SU-DHL-6 (cell line): ENCODE results near the gene SLC46A3.
"Not testable (repeated sequence)": the region's sequence is repeated elsewhere in the genome, so short reads cannot be mapped to it uniquely, and the experiment has no call there.

Source experiments
- H2AFZ ChIP-seq: fragments of 200-600 bp; sonication (generic); 2 replicates; pipeline ENCODE4 v1.6.1; 2014; ENCODE audit warnings: low read depth, mild to moderate bottlenecking, moderate library complexity, mixed read lengths, antibody characterized with exemption, low read length; ENCODE audit not compliant: severe bottlenecking
- H3F3A ChIP-seq: fragments of 200-600 bp; shearing (Covaris generic); 2 replicates; pipeline ENCODE4 v1.6.0; 2016; ENCODE audit warnings: antibody characterized with exemption, mild to moderate bottlenecking; ENCODE audit not compliant: insufficient read depth
- H3K27ac ChIP-seq: fragments of 200-600 bp; sonication (generic); 2 replicates; pipeline ENCODE4 v1.5.1; 2016; ENCODE audit warnings: low read depth, mild to moderate bottlenecking, low read length, moderate library complexity, mixed read lengths
- H3K27me3 ChIP-seq: fragments of 200-600 bp; sonication (generic), shearing (Covaris generic); 2 replicates; pipeline ENCODE4 v1.6.0; 2014; ENCODE audit warnings: mild to moderate bottlenecking, low read length
- H3K36me3 ChIP-seq: fragments of 200-600 bp; sonication (generic); 2 replicates; pipeline ENCODE4 v1.6.1; 2014; ENCODE audit warnings: mild to moderate bottlenecking, low read length, mixed read lengths
- H3K4me2 ChIP-seq: fragments of 300-600, 200-600 bp; shearing (Covaris generic), sonication (generic); 2 replicates; pipeline ENCODE4 v1.6.0; 2014; ENCODE audit warnings: low read length, low read depth, mild to moderate bottlenecking; ENCODE audit not compliant: poor library complexity, severe bottlenecking
- H3K4me3 ChIP-seq: fragments of 200-600 bp; sonication (generic); 2 replicates; pipeline ENCODE4 v1.5.1; 2014; ENCODE audit warnings: antibody characterized with exemption, low read length, mild to moderate bottlenecking, mixed read lengths; ENCODE audit not compliant: insufficient read depth, poor library complexity, severe bottlenecking
- H3K79me2 ChIP-seq: fragments of 200-600 bp; sonication (generic); 2 replicates; pipeline ENCODE4 v1.6.1; 2014; ENCODE audit warnings: mild to moderate bottlenecking, low read length, moderate library complexity; ENCODE audit not compliant: insufficient read depth
- H3K9ac ChIP-seq: fragments of 200-600 bp; sonication (generic); 2 replicates; pipeline ENCODE4 v1.7.0; 2014; ENCODE audit warnings: mild to moderate bottlenecking, low read length
- H3K9me2 ChIP-seq: fragments of 200-600 bp; sonication (generic); replicated peaks from 2 replicates; pipeline ENCODE4 v1.6.1; 2014; ENCODE audit warnings: low read length; ENCODE audit not compliant: insufficient read depth
- H3K9me3 ChIP-seq: fragments of 200-600 bp; sonication (generic); 2 replicates; pipeline ENCODE4 v1.6.1; 2014; ENCODE audit warnings: low read length, mixed read lengths; ENCODE audit not compliant: insufficient read depth
- H4K20me1 ChIP-seq: fragments of 200-600 bp; sonication (generic); 2 replicates; pipeline ENCODE4 v1.6.1; 2014; ENCODE audit warnings: low read depth, mild to moderate bottlenecking, antibody characterized with exemption, low read length, moderate library complexity, mixed read lengths
- EZH2phosphoT487 ChIP-seq: fragments of 200-600 bp; sonication (generic), shearing (Covaris generic); conservative IDR thresholded peaks from 2 replicates; pipeline ENCODE4 v1.6.1; 2018; ENCODE audit warnings: mild to moderate bottlenecking, antibody characterized with exemption, low read length, moderate library complexity, mixed read lengths
- TF ChIP-seq, protein P1 (sequence below): fragments of 200-600 bp; sonication (generic); IDR thresholded peaks from one replicate; pipeline ENCODE4 v1.5.1; 2017; ENCODE audit warnings: antibody characterized with exemption, mild to moderate bottlenecking, low read length, moderate library complexity; ENCODE audit not compliant: insufficient read depth, poor library complexity, severe bottlenecking

Gene SLC46A3

DNA sequence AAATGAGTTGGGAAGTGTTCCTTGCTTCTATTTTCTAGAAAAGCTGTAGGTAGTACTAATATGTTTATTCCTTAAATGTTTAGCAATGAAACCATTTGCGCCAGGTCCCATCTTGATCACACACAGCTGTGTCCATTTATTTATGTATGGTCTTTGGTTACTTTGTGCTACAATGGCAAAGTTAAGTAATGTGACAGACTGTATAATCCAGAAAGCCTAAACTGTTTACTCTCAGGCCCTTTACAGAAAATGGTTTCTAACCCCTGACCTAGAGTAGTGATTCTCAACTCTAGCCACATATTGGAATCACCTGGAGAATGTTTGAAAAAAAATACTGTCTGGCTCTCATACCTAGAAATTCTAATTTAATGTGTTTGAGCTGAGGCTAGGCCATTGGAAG lies 21.3 kb downstream of the SLC46A3 start:
- Histone ChIP-seq H3K27ac (no peak overlapping the region), H3K9me3 (no peaks in the 10 kb centered on the region), H3K36me3 (peaks cover 17% of the 10 kb centered on the region; the same call in 1 of the 2 replicates), H3K9ac (no peak overlapping the region), H3K4me2 (no peak overlapping the region), H2AFZ (no peak overlapping the region), H3K79me2 (no peaks in the 10 kb centered on the region), H3K4me3 (no peak overlapping the region), H3K27me3 (no peaks in the 10 kb centered on the region), H3F3A (no peaks in the 10 kb centered on the region), H3K9me2 (no peaks in the 10 kb centered on the region), H4K20me1 (no peaks in the 10 kb centered on the region)
- TF ChIP-seq, protein P1, sequence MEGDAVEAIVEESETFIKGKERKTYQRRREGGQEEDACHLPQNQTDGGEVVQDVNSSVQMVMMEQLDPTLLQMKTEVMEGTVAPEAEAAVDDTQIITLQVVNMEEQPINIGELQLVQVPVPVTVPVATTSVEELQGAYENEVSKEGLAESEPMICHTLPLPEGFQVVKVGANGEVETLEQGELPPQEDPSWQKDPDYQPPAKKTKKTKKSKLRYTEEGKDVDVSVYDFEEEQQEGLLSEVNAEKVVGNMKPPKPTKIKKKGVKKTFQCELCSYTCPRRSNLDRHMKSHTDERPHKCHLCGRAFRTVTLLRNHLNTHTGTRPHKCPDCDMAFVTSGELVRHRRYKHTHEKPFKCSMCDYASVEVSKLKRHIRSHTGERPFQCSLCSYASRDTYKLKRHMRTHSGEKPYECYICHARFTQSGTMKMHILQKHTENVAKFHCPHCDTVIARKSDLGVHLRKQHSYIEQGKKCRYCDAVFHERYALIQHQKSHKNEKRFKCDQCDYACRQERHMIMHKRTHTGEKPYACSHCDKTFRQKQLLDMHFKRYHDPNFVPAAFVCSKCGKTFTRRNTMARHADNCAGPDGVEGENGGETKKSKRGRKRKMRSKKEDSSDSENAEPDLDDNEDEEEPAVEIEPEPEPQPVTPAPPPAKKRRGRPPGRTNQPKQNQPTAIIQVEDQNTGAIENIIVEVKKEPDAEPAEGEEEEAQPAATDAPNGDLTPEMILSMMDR = no peak
- no peak for TF ChIP-seq EZH2phosphoT487

DNA sequence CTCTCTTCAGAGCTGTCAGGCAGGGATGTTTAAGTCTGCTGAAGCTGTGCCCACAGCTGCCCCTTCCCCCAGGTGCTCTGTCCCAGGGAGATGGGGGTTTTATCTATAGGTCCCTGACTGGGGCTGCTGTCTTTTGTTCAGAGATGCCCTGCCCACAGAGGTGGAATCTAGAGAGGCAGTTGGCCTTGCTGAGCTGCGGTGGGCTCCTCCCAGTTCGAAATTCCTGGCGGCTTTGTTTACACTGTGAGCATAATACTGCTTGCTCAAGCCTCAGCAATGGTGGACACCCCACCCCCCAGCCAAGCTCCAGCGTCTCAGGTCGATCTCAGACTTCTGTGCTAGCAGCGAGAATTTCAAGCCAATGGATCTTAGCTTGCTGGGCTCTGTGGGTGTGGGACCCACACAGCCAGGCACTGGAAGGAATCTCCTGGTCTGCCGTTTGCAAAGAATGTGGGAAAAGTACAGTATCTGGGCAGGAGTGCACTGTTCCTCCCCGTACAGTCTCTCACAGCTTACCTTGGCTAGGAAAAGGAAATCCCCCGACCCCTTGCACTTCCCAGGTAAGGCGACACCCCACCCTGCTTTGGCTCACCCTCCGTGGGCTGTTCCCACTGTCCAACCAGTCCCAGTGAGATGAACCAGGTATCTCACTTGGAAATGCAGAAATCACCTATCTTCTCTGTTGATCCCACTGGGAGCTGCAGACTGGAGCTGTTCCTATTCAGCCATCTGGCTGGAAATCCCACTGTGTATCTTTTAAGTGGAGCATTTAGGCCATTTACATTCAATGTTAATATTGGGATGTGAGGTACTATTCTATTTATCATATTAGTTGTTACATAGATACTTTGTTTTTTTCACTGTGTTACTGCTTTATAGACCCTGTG lies 24.9 kb downstream of the SLC46A3 start:
- H3K9ac ChIP-seq, H3K36me3 ChIP-seq, H3K4me3 ChIP-seq, H3K9me2 ChIP-seq, H3K4me2 ChIP-seq, H4K20me1 ChIP-seq, H3K27me3 ChIP-seq, H3K27ac ChIP-seq, H3K79me2 ChIP-seq, H3K9me3 ChIP-seq, H2AFZ ChIP-seq, H3F3A ChIP-seq: not testable (repeated sequence)

DNA sequence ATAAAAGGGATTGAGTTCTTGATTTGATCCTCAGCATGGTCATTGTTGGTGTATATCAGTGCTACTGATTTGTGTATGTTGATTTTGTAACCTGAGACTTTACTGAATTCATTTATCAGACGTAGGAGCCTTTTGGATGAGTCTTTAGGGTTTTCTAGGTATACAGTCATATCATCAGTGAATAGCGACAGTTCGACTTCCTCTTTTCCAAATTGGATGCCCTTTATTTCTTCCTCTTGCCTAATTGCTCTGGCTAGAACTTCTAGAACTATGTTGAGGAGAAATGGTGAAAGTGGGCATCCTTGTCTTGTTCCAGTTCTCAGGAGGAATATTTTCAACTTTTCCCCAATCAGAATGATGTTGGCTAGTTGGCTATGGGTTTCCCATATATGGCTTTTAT lies 32.9 kb downstream of the SLC46A3 start:
- no peaks in the 10 kb centered on the region for H3K9me2 ChIP-seq
- H3K4me2 ChIP-seq = no peak overlapping the region
- H3K36me3 ChIP-seq = no peaks in the 10 kb centered on the region
- no peak overlapping the region for H3K27ac ChIP-seq
- H3K9me3 ChIP-seq = no peaks in the 10 kb centered on the region
- H3F3A ChIP-seq = peaks cover 2% of the 10 kb centered on the region; the same call in 1 of the 2 replicates
- H3K27me3 ChIP-seq = no peaks in the 10 kb centered on the region
- H3K79me2 ChIP-seq = no peaks in the 10 kb centered on the region
- no peak overlapping the region for H2AFZ ChIP-seq
- no peak overlapping the region for H3K9ac ChIP-seq
- H4K20me1 ChIP-seq = no peaks in the 10 kb centered on the region
- TF ChIP-seq EZH2phosphoT487 = no peak
- TF ChIP-seq, protein P1 = no peak
- H3K4me3 ChIP-seq = no peak overlapping the region

DNA sequence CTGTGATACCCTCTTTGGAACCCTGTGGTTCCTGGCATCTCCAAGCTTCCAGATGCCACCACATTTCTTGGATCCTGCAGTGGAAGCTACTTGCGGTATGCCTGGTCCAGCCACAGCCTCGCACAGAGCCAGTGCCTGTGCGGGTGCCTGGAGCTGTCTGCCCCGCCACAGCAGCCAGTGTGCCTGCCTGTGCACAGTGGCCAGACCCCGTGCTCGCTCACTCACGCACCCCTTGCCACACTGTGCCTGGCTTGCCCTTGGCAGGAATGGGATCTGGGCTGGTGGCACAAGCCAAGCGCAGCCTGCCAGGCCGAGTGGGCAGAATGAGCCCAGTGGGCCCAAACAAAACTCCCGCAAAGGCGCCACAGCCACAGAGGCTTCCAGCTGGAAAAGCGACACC lies 33.7 kb downstream of the SLC46A3 start:
- no peak overlapping the region for H3K9ac ChIP-seq

More for the DNA sequence above, 33.7 kb downstream of the SLC46A3 start:
- no peaks in the 10 kb centered on the region for H3K9me3 ChIP-seq
- H3K79me2 ChIP-seq = no peaks in the 10 kb centered on the region
- H3K27ac ChIP-seq = no peak overlapping the region
- H3K36me3 ChIP-seq = no peaks in the 10 kb centered on the region
- TF ChIP-seq EZH2phosphoT487 = no peak
- TF ChIP-seq, protein P1 = no peak
- H4K20me1 ChIP-seq = no peaks in the 10 kb centered on the region
- no peaks in the 10 kb centered on the region for H3K9me2 ChIP-seq
- no peaks in the 10 kb centered on the region for H3K27me3 ChIP-seq
- H3K4me2 ChIP-seq = no peak overlapping the region
- H3F3A ChIP-seq = peaks cover 5% of the 10 kb centered on the region; the same call in 1 of the 2 replicates
- no peak overlapping the region for H2AFZ ChIP-seq
- no peak overlapping the region for H3K4me3 ChIP-seq
